DMS79 (cell line): ENCODE results near the gene PRPF19.

Experiments used
- DNase-seq: peaks from one replicate; lab custom pipeline; 2025; lab: John Stamatoyannopoulos, UW

The PRPF19 gene

GRCh38 chr11:60905551-60906113 lies 753 bp downstream of the PRPF19 start:
- peak; percentile 4 for DNase-seq

GRCh38 chr11:60905047-60905446 lies 1.3 kb downstream of the PRPF19 start:
- peak; percentile 17 for DNase-seq

GRCh38 chr11:60902625-60903024 lies 3.8 kb downstream of the PRPF19 start:
- no peak for DNase-seq

- DNase-seq = no peak
These were observed 5.5 kb downstream of the PRPF19 start for GRCh38 chr11:60900673-60901404.

- DNase-seq = no peak
These were observed 6.4 kb downstream of the PRPF19 start for GRCh38 chr11:60899977-60900376.

- DNase-seq = peak; percentile 21
These were observed 7.1 kb downstream of the PRPF19 start for GRCh38 chr11:60899046-60899936.

- no peak for DNase-seq
These were observed 8.9 kb downstream of the PRPF19 start for GRCh38 chr11:60897496-60897895.

GRCh38 chr11:60895687-60896086 lies 10.7 kb downstream of the PRPF19 start:
- DNase-seq = no peak

- peak; percentile 16 for DNase-seq
These were observed 15.2 kb downstream of the PRPF19 start for GRCh38 chr11:60891103-60891741.

GRCh38 chr11:60890696-60891095 lies 15.7 kb downstream of the PRPF19 start:
- no peak for DNase-seq

GRCh38 chr11:60889869-60890311 lies 16.5 kb downstream of the PRPF19 start:
- DNase-seq = no peak

GRCh38 chr11:60887556-60887955 lies 18.8 kb downstream of the PRPF19 start:
- DNase-seq = peak; percentile 65

- DNase-seq = peak; percentile 56
These were observed 25.6 kb downstream of the PRPF19 start for GRCh38 chr11:60880643-60881282.

- DNase-seq = no peak
These were observed 26.3 kb downstream of the PRPF19 start for GRCh38 chr11:60879971-60880588.

- no peak for DNase-seq
These were observed 27.3 kb downstream of the PRPF19 start for GRCh38 chr11:60879104-60879503.

- DNase-seq = no peak
These were observed 27.9 kb downstream of the PRPF19 start for GRCh38 chr11:60878245-60879101.

GRCh38 chr11:60876168-60876485 lies 30.3 kb downstream of the PRPF19 start:
- DNase-seq = no peak

GRCh38 chr11:60875366-60876167 lies 30.8 kb downstream of the PRPF19 start:
- no peak for DNase-seq
